ENCODE measurements around the gene NEK2.
"Not testable (repeated sequence)": the region's sequence is repeated elsewhere in the genome, so short reads cannot be mapped to it uniquely, and the experiment has no call there.

NEK2 gene

GRCh38 chr1:211693911-211694310, 18.5 kb upstream of the NEK2 start:
- DNase-seq: not testable (repeated sequence)

- no peak for DNase-seq
Measured at GRCh38 chr1:211688421-211688820, 13.0 kb upstream of the NEK2 start.

DNA sequence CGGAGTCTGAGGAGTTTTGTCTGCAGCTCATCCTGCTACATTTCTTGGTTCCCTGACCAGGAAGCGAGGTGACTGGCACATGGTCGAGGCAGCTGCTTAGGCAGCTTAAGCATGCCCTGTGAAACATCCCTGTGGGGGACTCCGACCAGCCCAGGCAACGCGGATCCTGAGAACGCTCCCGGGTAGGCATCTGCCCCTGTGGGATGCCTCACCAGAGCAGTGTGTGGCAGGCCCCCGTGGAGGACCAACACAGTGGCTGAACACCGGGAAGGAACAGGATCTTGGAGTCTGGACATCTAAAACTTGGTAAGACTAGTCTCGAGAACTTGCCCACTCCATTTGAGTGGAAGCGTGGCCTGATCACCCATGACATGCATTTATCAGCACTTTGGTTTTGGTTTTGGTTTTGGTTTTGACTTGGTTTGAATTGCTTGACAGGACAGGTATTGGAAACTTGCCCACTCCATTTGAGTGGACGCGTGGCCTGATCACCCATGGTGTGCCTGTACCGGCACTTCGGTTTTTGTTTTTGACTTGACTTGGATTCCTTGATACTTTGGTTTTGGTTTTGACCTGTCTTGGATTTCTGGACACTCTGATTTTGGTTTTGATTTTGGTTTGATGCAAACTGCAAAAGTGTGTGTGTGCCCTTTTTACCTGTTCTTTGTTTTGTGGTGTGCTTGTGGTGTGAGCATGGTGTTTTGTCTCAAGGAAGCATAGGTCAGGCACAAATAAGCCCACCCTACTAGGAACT, 12.2 kb upstream of the NEK2 start:
- no peak for DNase-seq

GRCh38 chr1:211685823-211686222, 10.4 kb upstream of the NEK2 start:
- DNase-seq: no peak

GRCh38 chr1:211684791-211685190, 9.4 kb upstream of the NEK2 start:
- no peak for DNase-seq

DNA sequence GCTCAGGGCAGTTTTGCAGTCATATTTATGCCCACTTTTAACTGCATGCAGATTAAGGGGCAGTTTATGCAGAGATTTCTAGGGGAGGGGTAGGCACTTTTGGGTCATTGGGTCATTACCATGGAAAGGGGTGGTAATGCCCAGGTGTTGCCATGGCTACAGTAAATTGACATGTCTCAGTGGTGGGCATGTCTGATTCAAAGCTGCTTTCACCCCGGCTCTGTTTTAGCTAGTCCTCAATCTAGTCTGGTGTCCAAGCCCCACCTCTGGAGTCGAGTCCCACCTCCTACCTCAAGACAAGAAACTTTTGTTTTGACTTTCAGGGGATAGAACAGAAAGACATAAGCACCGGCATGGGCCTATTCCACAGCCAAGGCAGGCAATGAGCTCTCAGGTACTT, 8.9 kb upstream of the NEK2 start:
- no peak for DNase-seq

- DNase-seq: no peak
Measured at GRCh38 chr1:211683396-211684297, 8.2 kb upstream of the NEK2 start.

DNA sequence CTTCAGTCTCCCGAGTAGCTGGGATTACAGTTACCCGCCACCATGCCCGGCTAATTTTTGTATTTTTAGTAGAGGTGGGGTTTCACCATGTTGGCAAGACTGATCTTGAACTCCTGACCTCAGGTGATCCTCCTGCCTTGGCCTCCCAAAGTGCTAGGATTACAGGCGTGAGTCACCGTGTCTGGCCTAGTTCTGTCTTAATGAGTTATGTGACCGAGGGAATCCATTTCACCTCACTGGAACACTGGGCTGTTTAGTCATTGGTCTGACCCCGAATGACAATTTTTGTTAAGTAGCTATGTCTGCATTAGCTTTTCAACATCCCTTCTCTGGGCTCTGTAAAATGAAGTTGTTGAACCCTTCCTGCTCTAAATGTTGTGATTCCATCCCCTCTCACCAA, 6.8 kb upstream of the NEK2 start:
- DNase-seq: not testable (repeated sequence)

GRCh38 chr1:211680752-211681327, 5.4 kb upstream of the NEK2 start:
- DNase-seq: peak; percentile 68 to 71

DNA sequence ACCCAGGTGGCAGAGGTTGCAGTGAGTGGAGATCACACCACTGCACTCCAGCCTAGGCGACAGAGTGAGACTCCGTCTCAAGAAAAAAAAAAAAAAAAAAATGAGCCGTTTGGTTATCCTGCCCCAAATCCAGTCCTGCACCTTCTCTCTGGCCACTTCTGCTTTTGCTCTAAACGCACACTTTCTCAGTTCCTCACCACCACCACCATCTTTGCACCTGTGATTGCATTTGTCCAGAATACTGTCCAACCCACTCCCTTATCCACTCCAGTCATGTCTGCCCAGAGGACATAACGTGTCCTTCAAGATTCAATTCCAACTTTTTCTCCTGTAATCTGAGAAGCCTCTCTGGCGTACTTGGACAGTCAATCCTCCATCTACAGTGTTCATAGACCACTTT, 2.2 kb upstream of the NEK2 start:
- no peak for DNase-seq

GRCh38 chr1:211676761-211677160, 1.3 kb upstream of the NEK2 start:
- no peak for DNase-seq

GRCh38 chr1:211676106-211676583, 724 bp upstream of the NEK2 start:
- DNase-seq: no peak

DNA sequence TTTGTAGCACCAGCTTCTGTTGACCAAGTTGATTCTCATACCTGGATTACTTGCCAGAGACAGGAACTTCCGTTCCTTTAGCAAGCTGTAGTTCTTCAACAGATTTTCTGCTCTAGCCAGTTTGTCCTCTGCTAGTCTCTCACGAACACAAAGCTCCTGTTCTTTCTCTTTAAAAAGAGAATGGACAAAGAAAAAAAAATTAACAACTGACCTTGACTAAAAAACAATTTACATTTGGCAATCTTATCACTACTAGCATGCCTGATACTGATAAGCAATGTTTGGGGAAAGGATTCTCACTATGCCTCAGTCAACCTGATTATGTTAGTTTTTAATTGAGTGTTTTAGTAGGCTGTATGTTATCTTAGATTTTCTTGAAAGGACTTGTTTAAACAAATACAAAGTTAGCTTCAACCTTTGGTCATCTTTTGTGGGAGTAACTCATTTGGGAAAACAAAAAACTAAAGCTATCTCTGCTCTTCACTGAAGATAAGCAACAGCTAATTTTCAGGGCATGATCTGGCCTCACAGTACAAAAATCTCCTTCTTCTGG, 8.3 kb downstream of the NEK2 start:
- no peak for DNase-seq

GRCh38 chr1:211660718-211661222, 14.7 kb downstream of the NEK2 start:
- DNase-seq: no peak

- DNase-seq: no peak
Measured at GRCh38 chr1:211656728-211657127, 18.7 kb downstream of the NEK2 start.

DNA sequence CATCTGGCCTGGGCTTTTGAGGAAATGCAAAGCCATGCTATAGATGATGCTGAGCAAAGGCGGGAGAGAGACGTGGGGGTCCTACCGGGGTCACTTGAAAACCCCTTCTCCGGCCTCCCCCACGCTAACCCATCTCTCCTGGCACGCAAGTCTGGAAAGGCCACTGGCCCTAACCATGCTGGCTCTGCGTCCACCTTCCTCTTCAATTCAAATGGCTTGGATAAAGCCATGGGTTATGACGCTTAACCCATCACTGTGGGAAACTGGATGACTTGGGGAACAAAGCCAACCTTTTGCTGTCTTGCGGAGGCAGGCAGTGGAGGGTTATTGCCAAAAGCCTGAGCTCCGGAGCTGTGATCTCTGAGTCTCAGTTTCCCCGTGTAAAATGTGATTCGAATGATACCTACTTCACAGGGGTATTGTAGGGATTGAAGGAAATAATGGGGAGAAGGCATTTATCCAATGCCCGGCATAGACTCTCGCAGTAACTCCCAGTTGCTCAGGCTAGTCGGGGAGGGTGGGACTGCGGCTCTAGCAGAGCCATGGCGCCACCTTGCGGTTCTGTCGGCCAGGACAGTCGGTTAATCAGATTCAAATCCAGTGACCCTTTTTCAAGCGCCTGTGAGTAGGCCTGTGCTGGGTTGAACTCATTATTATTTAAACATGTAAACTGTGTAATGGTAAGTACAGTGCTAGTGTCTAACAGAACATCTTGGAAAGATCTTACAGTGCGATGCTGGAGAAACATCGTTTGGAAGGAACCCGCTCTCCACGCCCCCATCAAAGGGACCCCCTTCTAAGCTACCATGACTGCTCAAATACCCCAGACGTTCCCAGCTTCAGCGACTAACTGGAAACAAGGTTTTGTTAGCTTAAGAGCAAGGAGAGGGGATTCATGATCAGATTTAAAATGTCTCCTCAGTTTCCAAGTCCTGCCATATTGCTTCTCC, 20.3 kb downstream of the NEK2 start:
- peak; percentile 86 to 91 for DNase-seq

DNA sequence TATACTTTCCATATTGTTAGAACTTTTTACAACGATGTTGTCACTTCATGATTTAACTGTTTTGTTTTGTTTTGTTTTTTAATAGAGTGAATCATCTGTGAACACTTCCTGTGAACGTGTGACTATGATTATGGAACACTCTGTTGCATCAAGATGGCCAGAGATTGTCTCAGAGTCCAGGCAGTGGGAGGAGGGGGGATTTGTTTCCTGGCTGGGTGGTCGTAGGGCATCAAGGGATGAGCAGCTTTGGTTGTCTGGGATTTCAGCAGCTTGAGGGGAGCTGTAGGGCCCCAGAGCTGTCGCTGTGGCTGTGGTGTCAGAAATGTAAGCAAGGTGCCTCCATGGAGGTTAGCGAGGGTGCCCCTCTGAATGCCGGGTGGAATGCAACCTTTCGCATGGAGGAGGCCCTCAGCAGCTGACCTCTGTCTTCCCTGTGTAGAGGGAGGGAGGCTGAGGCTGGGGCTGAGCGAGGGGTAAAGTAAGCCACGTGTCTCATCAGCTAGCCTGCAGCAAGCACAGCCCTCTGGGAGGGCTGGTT, 21.4 kb downstream of the NEK2 start:
- no peak for DNase-seq

- DNase-seq: no peak
Measured at GRCh38 chr1:211653293-211653692, 22.1 kb downstream of the NEK2 start.

DNA sequence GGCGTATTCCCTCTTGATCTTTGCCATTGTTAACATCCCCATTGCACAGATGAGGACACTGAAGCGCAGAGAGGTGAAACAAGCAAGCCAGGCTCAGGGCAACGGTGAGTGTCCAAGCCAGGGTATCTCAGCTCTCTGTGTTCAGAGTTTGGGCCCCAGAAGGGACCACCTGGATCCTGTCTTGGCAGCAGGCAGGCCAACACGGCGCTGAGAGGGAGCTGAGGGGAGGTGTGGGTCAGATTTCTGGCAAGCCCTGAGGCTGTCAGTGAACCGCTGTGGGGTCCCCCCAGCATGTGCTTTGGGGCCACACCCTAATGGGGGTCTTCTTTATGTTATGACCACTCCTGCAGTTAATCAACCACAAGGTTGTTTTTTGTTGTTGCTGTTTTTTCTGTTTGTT, 23.1 kb downstream of the NEK2 start:
- no peak for DNase-seq

GRCh38 chr1:211650904-211651303, 24.5 kb downstream of the NEK2 start:
- DNase-seq: no peak

All from activated CD4-positive, alpha-beta T cell treated with anti-CD3 and anti-CD28 coated beads, Interleukin-2, amount 50 U/mL, for 48 hours (primary cell).